ENCODE measurements around the gene ARL9. TPM values are rescaled to one million over a fixed set of nuclear protein-coding genes. Genes with fewer than 3 reads are reported as not detected.
"Not testable (repeated sequence)": the region's sequence is repeated elsewhere in the genome, so short reads cannot be mapped to it uniquely, and the experiment has no call there.

Gene ARL9
- polyA plus RNA-seq, 1 donor from 2014 or later, result 0.11 TPM

- H3K79me2 ChIP-seq (replicated peaks; ENCODE audit: insufficient read depth, low read length), result peaks cover 44% of the 10 kb centered on the region
- H3K27me3 ChIP-seq (ENCODE audit: insufficient read depth, low read depth, low read length), result no peaks in the 10 kb centered on the region
- no peak overlapping the region for H3K9ac ChIP-seq (ENCODE audit: low read length)
- peak overlapping the region; percentile 88 for H3K4me3 ChIP-seq (ENCODE audit: low read length)
- H3K27ac ChIP-seq (ENCODE audit: low read length), result no peak overlapping the region
- no peaks in the 10 kb centered on the region for H3K9me2 ChIP-seq (ENCODE audit: insufficient read depth, low read length)
- H3K4me2 ChIP-seq (ENCODE audit: low read length), result peak overlapping the region; percentile 64
- H3K9me3 ChIP-seq (ENCODE audit: low read length), result no peaks in the 10 kb centered on the region
- no peaks in the 10 kb centered on the region for H3F3A ChIP-seq (ENCODE audit: insufficient read depth, low read length, poor library complexity, severe bottlenecking)
- no peaks in the 10 kb centered on the region for H4K20me1 ChIP-seq (ENCODE audit: insufficient read depth)
- peaks cover 6% of the 10 kb centered on the region for H3K36me3 ChIP-seq (ENCODE audit: insufficient read depth, low read length)
- no peak for TF ChIP-seq MXI1 (conservative IDR thresholded peaks at IDR 0.05; ENCODE audit: poor library complexity, severe bottlenecking)
- TF ChIP-seq EZH2 (IDR thresholded peaks at IDR 0.05; ENCODE audit: borderline replicate concordance, insufficient read depth, low read length, poor library complexity, severe bottlenecking), result no peak
- TF ChIP-seq POLR2AphosphoS5 (IDR thresholded peaks at IDR 0.05), result no peak
- TF ChIP-seq SMC3 (conservative IDR thresholded peaks at IDR 0.05; ENCODE audit: poor library complexity), result no peak
- no peak for TF ChIP-seq EP300 (conservative IDR thresholded peaks at IDR 0.05; ENCODE audit: poor library complexity, severe bottlenecking)
- TF ChIP-seq RAD21 (conservative IDR thresholded peaks at IDR 0.05), result no peak
- TF ChIP-seq REST (IDR thresholded peaks at IDR 0.05; ENCODE audit: borderline replicate concordance), result no peak
- no peak for TF ChIP-seq CTCF (IDR thresholded peaks at IDR 0.05; ENCODE audit: poor library complexity, severe bottlenecking)
- no peak for TF ChIP-seq TAF1 (IDR thresholded peaks at IDR 0.05; ENCODE audit: low read depth)
- no peak overlapping the region for H2AFZ ChIP-seq (ENCODE audit: low read depth, low read length)
Measured at GRCh38 chr4:56464581-56464980, 41.0 kb upstream of the ARL9 start.

- TF ChIP-seq MXI1 (conservative IDR thresholded peaks at IDR 0.05; ENCODE audit: poor library complexity, severe bottlenecking), result no peak
- Histone ChIP-seq H3K9me2 (ENCODE audit: insufficient read depth, low read length) (no peaks in the 10 kb centered on the region), H2AFZ (ENCODE audit: low read depth, low read length) (no peak overlapping the region), H3K36me3 (ENCODE audit: insufficient read depth, low read length) (peaks cover 10% of the 10 kb centered on the region), H3K4me2 (ENCODE audit: low read length) (peak overlapping the region; percentile 64), H3K27ac (ENCODE audit: low read length) (no peak overlapping the region), H3F3A (ENCODE audit: insufficient read depth, low read length, poor library complexity, severe bottlenecking) (no peaks in the 10 kb centered on the region), H3K9ac (ENCODE audit: low read length) (no peak overlapping the region), H3K79me2 (replicated peaks; ENCODE audit: insufficient read depth, low read length) (peaks cover 55% of the 10 kb centered on the region), H3K9me3 (ENCODE audit: low read length) (no peaks in the 10 kb centered on the region), H3K4me3 (ENCODE audit: low read length) (peak overlapping the region; percentile 88), H3K27me3 (ENCODE audit: insufficient read depth, low read depth, low read length) (no peaks in the 10 kb centered on the region), H4K20me1 (ENCODE audit: insufficient read depth) (no peaks in the 10 kb centered on the region)
Measured at GRCh38 chr4:56465599-56466295, 39.8 kb upstream of the ARL9 start.

GRCh38 chr4:56466296-56466761, 39.3 kb upstream of the ARL9 start:
- peaks cover 55% of the 10 kb centered on the region for H3K79me2 ChIP-seq (replicated peaks; ENCODE audit: insufficient read depth, low read length)
- peaks cover 10% of the 10 kb centered on the region for H3K36me3 ChIP-seq (ENCODE audit: insufficient read depth, low read length)
- not testable (repeated sequence) for H3K9me3 ChIP-seq (ENCODE audit: low read length); H2AFZ ChIP-seq (ENCODE audit: low read depth, low read length); H3K27me3 ChIP-seq (ENCODE audit: insufficient read depth, low read depth, low read length); H4K20me1 ChIP-seq (ENCODE audit: insufficient read depth); H3K9me2 ChIP-seq (ENCODE audit: insufficient read depth, low read length); H3F3A ChIP-seq (ENCODE audit: insufficient read depth, low read length, poor library complexity, severe bottlenecking)
- peak overlapping the region; percentile 88 for H3K4me3 ChIP-seq (ENCODE audit: low read length)
- peak overlapping the region; percentile 85 for H3K9ac ChIP-seq (ENCODE audit: low read length)
- peak overlapping the region; percentile 89 for H3K27ac ChIP-seq (ENCODE audit: low read length)
- peak overlapping the region; percentile 64 for H3K4me2 ChIP-seq (ENCODE audit: low read length)
